Metanephros (tissue), 2 donors: Measurements from ENCODE around the gene CBFB. TPM values are rescaled to one million over a fixed set of nuclear protein-coding genes. Genes with fewer than 3 reads are reported as not detected.

Experiments used
- small RNA-seq: library from RNA; depleted of rRNA; stranded (forward); fragments of <200 nt; gene quantifications from one replicate; pipeline ENCODE3, GENCODE V24; 2014; ENCODE audit warnings: low replicate concordance
- total RNA-seq: library from RNA; depleted of rRNA; stranded (reverse); fragments of >200 nt; gene quantifications from one replicate; pipeline ENCODE4 v1.2.3, GENCODE V29; 2014

Gene CBFB
- 69.7 TPM for total RNA-seq

DNA sequence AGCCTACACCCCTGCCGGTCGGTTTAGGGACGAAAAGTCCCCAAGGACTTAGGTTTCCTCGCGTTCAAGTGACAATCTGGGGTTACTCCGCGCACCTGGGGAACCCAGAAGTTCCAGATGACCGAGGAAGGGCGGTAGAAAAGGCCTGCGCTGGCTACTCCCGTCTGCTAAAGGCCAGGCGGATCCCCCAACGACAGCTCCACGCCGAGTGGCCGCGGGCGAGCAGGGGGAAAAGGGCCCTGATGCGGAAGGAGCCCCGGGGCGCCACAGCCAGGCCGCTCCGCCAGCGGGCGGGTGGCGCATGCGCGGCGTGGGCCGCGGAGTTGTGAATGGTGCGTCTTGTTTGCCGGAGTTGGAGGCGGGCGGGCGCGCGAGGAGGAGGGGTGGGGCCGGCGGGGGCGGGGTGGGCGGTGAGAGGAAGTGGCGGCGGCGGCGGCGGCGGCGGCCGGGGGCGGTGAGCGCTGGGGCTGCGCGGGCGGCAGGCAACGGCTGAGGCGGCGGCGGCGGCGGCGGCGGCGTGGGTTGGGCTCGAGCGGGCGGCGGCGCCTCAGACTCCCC is at the start of gene CBFB:
Gene CBFB, plus strand, starts transcription at position 454 of the 558 bp plus-strand sequence. CDS start 259 bp downstream, outside the sequence.

DNA sequence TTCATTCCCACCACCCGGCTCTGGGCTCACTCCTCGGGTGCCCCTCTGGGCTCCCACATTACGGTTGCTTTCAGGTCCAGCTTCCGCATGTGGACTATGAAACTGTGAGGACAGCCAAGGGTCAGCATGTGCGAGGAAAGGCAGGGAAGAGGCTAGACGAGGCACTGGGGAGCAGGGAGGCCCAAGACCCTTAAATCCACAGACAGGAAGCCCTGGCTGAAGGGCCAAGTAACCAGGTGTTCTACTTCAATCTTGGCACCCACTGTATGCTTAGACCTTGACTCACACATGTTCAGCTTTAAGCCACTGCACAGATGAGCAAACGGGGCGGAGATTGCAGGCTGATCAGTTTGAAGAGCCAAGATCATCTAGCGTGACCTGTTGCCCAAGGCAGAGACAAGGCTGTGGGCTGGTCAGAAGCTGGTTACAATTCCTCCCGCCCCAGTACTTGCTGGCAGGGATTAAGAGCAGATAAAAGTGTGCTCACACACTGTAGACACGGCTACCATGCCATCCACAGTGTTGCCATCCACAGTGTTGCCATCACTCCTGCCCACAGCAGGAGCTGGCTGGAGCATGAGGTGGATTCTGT is 40.7 kb upstream of the CBFB start, which contains the start of gene CES4A:
Gene CES4A, plus strand, starts transcription at position 393 of the 592 bp plus-strand sequence. Its CDS starts 184 bp downstream, at position 577.

DNA sequence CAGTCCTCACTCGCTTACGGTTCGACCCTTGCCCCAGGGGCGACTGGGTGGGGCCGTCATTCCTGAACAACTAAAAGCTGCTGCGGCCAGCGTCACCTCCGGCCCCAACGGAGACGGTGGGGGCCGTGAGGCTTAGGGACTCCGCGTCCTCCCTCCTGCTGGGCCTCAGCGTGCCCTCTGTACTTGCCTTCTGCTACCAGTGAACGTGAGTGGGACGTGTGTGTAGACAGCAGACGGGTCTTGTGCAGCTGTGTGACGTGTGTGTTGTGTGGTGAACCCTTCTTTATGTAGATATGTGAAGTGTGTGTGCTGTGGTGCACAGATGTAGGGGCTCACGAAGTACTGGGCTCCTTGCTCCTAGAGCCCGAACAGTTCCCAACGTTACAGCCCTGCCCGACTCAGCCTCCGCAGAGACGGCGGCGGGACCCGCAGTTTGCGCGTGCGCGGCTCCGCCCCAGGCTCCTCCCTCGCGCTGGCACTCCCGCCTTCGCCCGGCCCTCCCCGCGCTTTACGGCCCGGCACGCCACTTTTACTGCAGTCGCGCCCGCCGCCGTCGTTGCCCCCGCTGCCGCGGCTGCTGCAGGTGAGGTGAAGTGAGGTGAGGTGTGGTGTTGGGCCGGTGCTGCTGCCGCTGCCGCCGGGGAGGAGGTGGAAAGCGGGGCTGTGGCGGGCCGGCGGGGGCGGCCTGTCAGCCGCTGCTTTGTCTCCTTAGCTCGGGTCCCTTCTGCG is 80.6 kb downstream of the CBFB start, which contains the start of gene PHAF1:
Gene PHAF1, plus strand, starts transcription at position 535 of the 729 bp plus-strand sequence. CDS start 235 bp downstream, outside the sequence.

Small RNA genes lying within 50 kb of the gene (small RNA-seq; reads per million reads assigned to genes)
- not detected for gene RN7SL543P

Other genes with a start within 250 kb of the CBFB start
- gene TERB1, start 227.6 kb upstream of the CBFB start, total RNA-seq: not detected
- 43.7 TPM for gene NAE1, start 198.2 kb upstream of the CBFB start, total RNA-seq
- 0.12 TPM for gene CA7, start 184.7 kb upstream of the CBFB start, total RNA-seq
- gene PDP2, start 148.6 kb upstream of the CBFB start, total RNA-seq: 13.1 TPM
- gene CDH16, start 110.3 kb upstream of the CBFB start, total RNA-seq: 479 TPM
- 21.4 TPM for gene RRAD, start 103.6 kb upstream of the CBFB start, total RNA-seq
- gene CIAO2B, start 94.7 kb upstream of the CBFB start, total RNA-seq: 77.7 TPM
- gene CES2, start 93.6 kb upstream of the CBFB start, total RNA-seq: 35.0 TPM
- 3.1 TPM for gene CES3, start 67.9 kb upstream of the CBFB start, total RNA-seq
- gene CES4A, start 40.6 kb upstream of the CBFB start, total RNA-seq: 6.5 TPM
- 26.0 TPM for gene PHAF1, start 80.8 kb downstream of the CBFB start, total RNA-seq
- gene B3GNT9, start 121.8 kb downstream of the CBFB start, total RNA-seq: 21.1 TPM
- 9.1 TPM for gene TRADD, start 130.8 kb downstream of the CBFB start, total RNA-seq
- 4.6 TPM for gene FBXL8, start 130.8 kb downstream of the CBFB start, total RNA-seq
- 5.6 TPM for gene HSF4, start 135.6 kb downstream of the CBFB start, total RNA-seq
- gene NOL3, start 141.4 kb downstream of the CBFB start, total RNA-seq: 9.5 TPM
- 50.2 TPM for gene MATCAP1, start 154.8 kb downstream of the CBFB start, total RNA-seq
- gene EXOC3L1, start 161.0 kb downstream of the CBFB start, total RNA-seq: 11.6 TPM
- gene E2F4, start 163.0 kb downstream of the CBFB start, total RNA-seq: 42.3 TPM
- 6.3 TPM for gene ELMO3, start 170.0 kb downstream of the CBFB start, total RNA-seq
- 16.5 TPM for gene TMEM208, start 198.0 kb downstream of the CBFB start, total RNA-seq
- 29.9 TPM for gene FHOD1, start 218.3 kb downstream of the CBFB start, total RNA-seq
- gene SLC9A5, start 219.8 kb downstream of the CBFB start, total RNA-seq: 3.6 TPM